T1000 (cell line): ENCODE measurements around the gene SMAD3.
"Not testable (repeated sequence)": the region's sequence is repeated elsewhere in the genome, so short reads cannot be mapped to it uniquely, and the experiment has no call there.

Experiments
- DNase-seq: peaks from one replicate; lab custom pipeline; 2025; ENCODE audit warnings: mixed read lengths; lab: John Stamatoyannopoulos, UW

The SMAD3 gene

GRCh38 chr15:67063689-67064606 lies 1.5 kb upstream of the SMAD3 start:
- DNase-seq, result no peak

GRCh38 chr15:67064607-67065530 lies 533 bp upstream of the SMAD3 start:
- DNase-seq, result no peak

- DNase-seq, result no peak
Observed at GRCh38 chr15:67066041-67066958, 898 bp downstream of the SMAD3 start.

GRCh38 chr15:67066959-67067853 lies 1.8 kb downstream of the SMAD3 start:
- no peak for DNase-seq

- no peak for DNase-seq
Observed at GRCh38 chr15:67067930-67068551, 2.6 kb downstream of the SMAD3 start.

- no peak for DNase-seq
Observed at GRCh38 chr15:67068710-67069400, 3.5 kb downstream of the SMAD3 start.

- no peak for DNase-seq
Observed at GRCh38 chr15:67070150-67070549, 4.7 kb downstream of the SMAD3 start.

- DNase-seq, result no peak
Observed at GRCh38 chr15:67070892-67071664, 5.7 kb downstream of the SMAD3 start.

GRCh38 chr15:67072442-67072841 lies 7.0 kb downstream of the SMAD3 start:
- no peak for DNase-seq

GRCh38 chr15:67072958-67073357 lies 7.6 kb downstream of the SMAD3 start:
- no peak for DNase-seq

GRCh38 chr15:67074886-67075229 lies 9.5 kb downstream of the SMAD3 start:
- no peak for DNase-seq

GRCh38 chr15:67075555-67076135 lies 10.2 kb downstream of the SMAD3 start:
- not testable (repeated sequence) for DNase-seq

GRCh38 chr15:67076147-67076843 lies 10.9 kb downstream of the SMAD3 start:
- peak; percentile 66 for DNase-seq

GRCh38 chr15:67077641-67078215 lies 12.3 kb downstream of the SMAD3 start:
- no peak for DNase-seq

- no peak for DNase-seq
Observed at GRCh38 chr15:67079361-67079760, 14.0 kb downstream of the SMAD3 start.

GRCh38 chr15:67080118-67080899 lies 14.9 kb downstream of the SMAD3 start:
- DNase-seq, result no peak
